ENCODE data around the gene EBF4. TPM values are rescaled to one million over a fixed set of nuclear protein-coding genes. Genes with fewer than 3 reads are reported as not detected.
A peak's percentile ranks its signal among the peaks of the same experiment; 100 is the strongest.

Gene EBF4
- total RNA-seq, 1 donor from 2014 or later = 5.9 TPM

DNA sequence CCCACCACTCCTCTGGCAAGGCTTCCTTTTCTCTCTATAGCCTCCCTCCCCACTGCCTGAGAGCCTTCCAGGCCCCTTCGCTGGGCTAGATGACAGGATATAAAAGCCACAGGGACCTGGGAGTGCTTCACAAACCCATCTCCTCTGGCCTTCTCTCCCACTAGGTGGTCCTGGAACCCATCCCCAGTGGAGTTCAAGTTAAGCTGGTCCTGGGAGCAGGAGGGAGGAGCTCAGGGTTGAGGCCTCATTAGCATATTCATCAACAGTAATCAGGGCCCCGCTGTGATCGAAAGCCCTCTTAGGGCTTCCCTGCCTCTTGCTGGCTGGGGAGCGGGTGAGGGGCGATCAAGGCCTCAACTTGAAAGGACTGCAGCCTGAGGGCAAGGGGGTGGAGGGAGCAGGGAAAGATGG, 9.1 kb downstream of the EBF4 start:
- Mint-ChIP-seq H3K4me1 (ENCODE audit: unreplicated experiment) (peaks cover 3% of the 10 kb centered on the region), H3K36me3 (ENCODE audit: low read depth, unreplicated experiment) (peaks cover 6% of the 10 kb centered on the region), H3K27ac (ENCODE audit: unreplicated experiment) (no peak overlapping the region), H3K4me3 (ENCODE audit: unreplicated experiment) (no peak overlapping the region), H3K9me3 (ENCODE audit: unreplicated experiment) (no peaks in the 10 kb centered on the region), H3K27me3 (ENCODE audit: unreplicated experiment) (peaks cover 8% of the 10 kb centered on the region)
- TF ChIP-seq CTCF (IDR thresholded peaks at IDR 0.05; ENCODE audit: unreplicated experiment) = no peak
- DNase-seq (ENCODE audit: low spot score) = no peak

GRCh38 chr20:2703716-2704475, 11.3 kb downstream of the EBF4 start:
- peaks cover 3% of the 10 kb centered on the region for H3K4me1 Mint-ChIP-seq (ENCODE audit: unreplicated experiment)
- H3K27ac Mint-ChIP-seq (ENCODE audit: unreplicated experiment) = no peak overlapping the region
- H3K36me3 Mint-ChIP-seq (ENCODE audit: low read depth, unreplicated experiment) = peaks cover 6% of the 10 kb centered on the region
- no peak overlapping the region for H3K4me3 Mint-ChIP-seq (ENCODE audit: unreplicated experiment)
- DNase-seq (ENCODE audit: low spot score) = no peak
- TF ChIP-seq CTCF (IDR thresholded peaks at IDR 0.05; ENCODE audit: unreplicated experiment) = no peak
- no peaks in the 10 kb centered on the region for H3K9me3 Mint-ChIP-seq (ENCODE audit: unreplicated experiment)
- H3K27me3 Mint-ChIP-seq (ENCODE audit: unreplicated experiment) = peaks cover 8% of the 10 kb centered on the region

- Mint-ChIP-seq H3K27me3 (ENCODE audit: unreplicated experiment) (peaks cover 8% of the 10 kb centered on the region), H3K4me3 (ENCODE audit: unreplicated experiment) (no peak overlapping the region), H3K36me3 (ENCODE audit: low read depth, unreplicated experiment) (no peaks in the 10 kb centered on the region), H3K9me3 (ENCODE audit: unreplicated experiment) (no peaks in the 10 kb centered on the region), H3K4me1 (ENCODE audit: unreplicated experiment) (peaks cover 3% of the 10 kb centered on the region), H3K27ac (ENCODE audit: unreplicated experiment) (no peak overlapping the region)
- no peak for TF ChIP-seq CTCF (IDR thresholded peaks at IDR 0.05; ENCODE audit: unreplicated experiment)
- no peak for DNase-seq (ENCODE audit: low spot score)
Measured at GRCh38 chr20:2705931-2706645, 13.5 kb downstream of the EBF4 start.

- Mint-ChIP-seq H3K27ac (ENCODE audit: unreplicated experiment) (peak overlapping the region; percentile 12), H3K9me3 (ENCODE audit: unreplicated experiment) (no peaks in the 10 kb centered on the region), H3K4me3 (ENCODE audit: unreplicated experiment) (no peak overlapping the region), H3K27me3 (ENCODE audit: unreplicated experiment) (peaks cover 8% of the 10 kb centered on the region), H3K4me1 (ENCODE audit: unreplicated experiment) (peaks cover 3% of the 10 kb centered on the region), H3K36me3 (ENCODE audit: low read depth, unreplicated experiment) (no peaks in the 10 kb centered on the region)
- no peak for TF ChIP-seq CTCF (IDR thresholded peaks at IDR 0.05; ENCODE audit: unreplicated experiment)
- no peak for DNase-seq (ENCODE audit: low spot score)
Measured at GRCh38 chr20:2706688-2707352, 14.2 kb downstream of the EBF4 start.

Data from endothelial cell (in vitro differentiated cells).